ENCODE results near the gene TLL1.

- TF ChIP-seq SP1 (IDR thresholded peaks at IDR 0.05) (no peak), FOXK2 (IDR thresholded peaks at IDR 0.05) (no peak), FOXM1 (IDR thresholded peaks at IDR 0.05; ENCODE audit: borderline replicate concordance) (no peak), BHLHE40 (IDR thresholded peaks at IDR 0.05; ENCODE audit: borderline replicate concordance) (no peak), LEF1 (IDR thresholded peaks at IDR 0.05; ENCODE audit: borderline replicate concordance) (no peak)
These were observed 248.9 kb downstream of the TLL1 start for GRCh38 chr4:166121897-166122296.
